Inferior parietal cortex (tissue), 1 donor: ENCODE data around the gene ERP44.
A peak's percentile ranks its signal among the peaks of the same experiment; 100 is the strongest.
"Not testable (repeated sequence)": the region's sequence is repeated elsewhere in the genome, so short reads cannot be mapped to it uniquely, and the experiment has no call there.

Experiments used
- DNase-seq: peaks from one replicate; pipeline ENCODE4 v3.0.0-alpha.2; 2016; ENCODE audit errors: extremely low spot score

ERP44 gene

DNA sequence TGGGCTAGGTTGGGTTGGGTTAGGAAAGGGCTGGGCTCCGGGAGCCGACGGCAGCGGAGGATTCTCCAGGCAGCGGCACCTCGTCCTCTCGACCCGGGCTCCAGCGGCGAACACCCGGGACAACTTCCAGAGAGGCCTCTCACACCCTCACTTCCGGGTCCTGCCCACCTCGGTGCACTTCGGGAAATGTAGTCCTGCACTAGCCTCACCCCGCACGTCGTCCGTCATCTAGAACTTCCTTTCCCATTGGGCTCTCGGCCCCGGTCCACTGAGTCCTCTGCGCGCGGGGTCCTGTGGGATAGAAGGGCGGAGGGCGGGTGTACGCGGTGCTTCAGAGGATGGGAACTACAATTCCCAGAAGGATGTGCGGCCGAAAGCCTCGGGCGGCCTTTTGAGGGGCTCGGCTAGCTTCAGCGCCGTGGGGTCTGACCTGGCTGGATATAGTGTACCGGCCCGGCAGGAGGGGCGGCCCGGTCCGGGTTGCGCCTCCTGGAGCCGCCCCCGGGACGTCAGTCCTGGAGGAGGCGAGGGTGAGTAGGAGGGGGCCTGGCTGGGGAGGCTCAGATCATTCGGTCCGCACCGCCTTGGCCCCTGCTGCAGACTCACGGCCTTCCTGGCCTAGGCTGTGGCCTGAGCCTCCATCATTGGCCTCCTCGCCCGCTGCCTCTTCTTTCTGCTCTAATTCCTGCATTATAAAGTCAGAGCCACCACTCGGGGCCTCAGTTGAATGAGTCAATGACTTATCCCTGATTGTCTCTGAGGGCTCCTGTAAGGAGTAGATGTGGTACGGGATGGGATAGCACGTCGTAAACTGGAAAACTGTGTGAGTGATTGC, at the start of gene ERP44, which contains the start of gene INVS:
TSS of gene ERP44 (minus strand) at position 114 of the 835 bp plus-strand sequence. CDS start 160 bp downstream, outside the sequence.
TSS of gene INVS (plus strand) at position 357 of the 835 bp plus-strand sequence. CDS start 5,279 bp downstream, outside the sequence.
- DNase-seq = peak; percentile 99

DNA sequence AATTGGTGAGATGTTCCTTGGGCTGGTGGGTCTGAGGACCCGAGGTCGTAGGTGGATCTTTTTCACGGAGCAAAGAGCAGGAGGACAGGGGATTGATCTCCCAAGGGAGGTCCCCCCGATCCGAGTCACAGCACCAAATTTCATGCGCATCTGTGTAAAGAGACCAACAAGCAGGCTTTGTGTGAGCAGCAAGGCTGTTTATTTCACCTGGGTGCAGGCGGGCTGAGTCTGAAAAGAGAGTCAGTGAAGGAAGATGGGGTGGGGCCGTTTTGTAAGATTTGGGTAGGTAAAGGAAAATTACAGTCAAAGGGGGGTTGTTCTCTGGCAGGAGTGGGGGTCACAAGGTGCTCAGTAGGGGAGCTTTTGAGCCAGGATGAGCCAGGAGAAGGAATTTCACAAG, 47.2 kb upstream of the ERP44 start:
- not testable (repeated sequence) for DNase-seq

DNA sequence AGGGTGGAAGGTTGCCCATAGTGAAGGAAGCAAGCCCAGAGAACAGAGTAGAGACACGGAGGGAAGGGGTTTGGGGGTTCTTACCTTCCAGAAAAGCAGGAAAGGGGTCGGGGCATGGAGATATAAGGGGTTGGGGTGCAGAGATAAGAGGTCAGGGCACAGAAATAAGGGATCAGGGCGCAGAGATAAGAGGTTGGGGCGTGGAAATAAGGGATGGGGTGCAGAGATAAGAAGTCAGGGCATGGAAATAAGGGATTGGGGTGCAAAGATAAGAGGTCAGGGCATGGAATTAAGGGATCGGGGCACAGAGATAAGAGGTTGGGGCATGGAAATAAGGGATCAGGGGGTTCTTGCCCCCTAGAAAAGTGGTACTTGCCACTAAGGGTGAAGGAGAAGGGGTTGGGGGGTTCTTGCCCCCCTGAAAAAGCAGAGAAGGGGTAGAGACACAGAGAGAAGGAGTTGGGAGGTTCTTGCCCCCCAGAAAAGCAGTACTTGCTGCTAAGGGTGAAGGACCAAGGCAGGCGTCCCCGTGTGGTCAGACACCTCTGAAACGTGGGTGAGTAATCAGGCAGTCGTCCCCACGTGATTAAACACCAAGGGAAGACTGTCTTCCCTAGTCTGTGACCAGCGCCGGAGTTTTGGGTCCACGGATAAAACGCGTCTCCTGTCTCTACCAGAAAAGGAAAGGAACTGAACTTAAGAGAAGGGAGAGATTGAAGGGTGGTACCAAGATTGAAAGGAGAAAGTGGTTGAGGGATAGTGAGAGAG, 46.6 kb upstream of the ERP44 start:
- DNase-seq = not testable (repeated sequence)

DNA sequence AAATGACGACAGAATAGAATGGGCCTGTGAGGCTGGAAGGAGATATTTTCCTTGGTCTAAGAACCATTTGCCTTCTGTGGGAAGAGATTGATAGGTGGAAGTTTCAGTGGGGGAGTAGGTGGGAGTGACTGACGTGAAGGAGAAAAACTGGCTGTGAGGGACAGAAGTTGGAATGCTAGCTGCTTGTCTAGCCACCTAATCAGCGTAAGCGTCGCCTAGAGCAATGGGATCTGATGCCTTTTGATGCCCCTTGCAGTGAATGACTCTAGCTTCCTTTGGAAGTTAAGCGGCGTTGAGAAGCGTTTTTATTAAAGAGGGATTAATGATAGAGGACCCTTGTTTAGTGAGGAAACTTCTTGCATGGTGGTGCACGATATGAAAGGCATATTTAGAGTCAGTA, 43.1 kb upstream of the ERP44 start:
- DNase-seq = not testable (repeated sequence)

DNA sequence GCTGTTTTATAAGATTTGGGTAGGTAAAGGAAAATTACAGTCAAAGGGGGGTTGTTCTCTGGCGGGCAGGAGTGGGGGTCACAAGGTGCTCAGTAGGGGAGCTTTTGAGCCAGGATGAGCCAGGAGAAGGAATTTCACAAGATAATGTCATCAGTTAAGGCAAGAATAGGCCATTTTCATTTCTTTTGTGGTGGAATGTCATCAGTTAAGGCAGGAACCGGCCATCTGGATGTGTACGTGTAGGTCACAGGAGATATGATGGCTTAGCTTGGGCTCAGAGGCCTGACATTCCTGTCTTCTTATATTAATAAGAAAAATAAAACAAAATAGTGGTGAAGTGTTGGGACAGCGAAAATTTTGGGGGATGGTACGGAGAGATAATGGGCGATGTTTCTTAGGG, 41.5 kb upstream of the ERP44 start:
- not testable (repeated sequence) for DNase-seq

DNA sequence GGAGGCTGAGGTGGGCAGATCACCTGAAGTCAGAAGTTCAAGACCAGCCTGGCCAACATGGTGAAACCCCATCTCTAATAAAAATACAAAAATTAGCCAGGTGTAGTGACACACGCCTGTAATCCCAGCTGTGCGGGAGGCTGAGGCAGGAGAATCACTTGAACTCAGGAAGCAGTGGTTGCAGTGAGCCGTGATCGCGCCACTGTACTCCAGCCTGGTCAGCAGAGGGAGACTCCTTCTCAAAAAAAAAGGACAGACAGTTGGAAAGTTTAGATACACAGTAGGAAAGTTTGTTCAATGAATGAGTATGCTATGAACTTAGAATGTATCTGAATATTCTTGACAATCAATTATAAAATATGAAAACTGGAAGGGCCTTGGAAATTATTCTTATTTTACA, 38.0 kb upstream of the ERP44 start:
- DNase-seq = not testable (repeated sequence)

DNA sequence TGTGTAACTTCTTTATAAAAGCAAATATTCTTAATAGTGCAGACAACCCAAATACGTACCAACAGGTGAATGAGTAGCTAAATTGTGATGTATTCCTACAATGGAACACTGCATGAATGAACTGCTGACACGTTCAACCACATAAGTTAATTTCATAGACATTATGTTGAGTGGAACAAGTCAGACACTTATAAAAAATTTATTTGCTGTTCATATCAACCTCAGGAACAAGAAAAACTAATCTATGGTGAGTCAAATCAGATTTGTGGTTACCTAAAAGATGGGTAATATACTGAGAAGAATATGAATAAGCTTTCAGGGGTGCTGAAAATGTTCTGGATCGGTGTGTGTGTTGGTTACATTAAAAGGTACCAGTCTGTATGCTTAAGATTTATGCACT, 35.9 kb upstream of the ERP44 start:
- DNase-seq = no peak

DNA sequence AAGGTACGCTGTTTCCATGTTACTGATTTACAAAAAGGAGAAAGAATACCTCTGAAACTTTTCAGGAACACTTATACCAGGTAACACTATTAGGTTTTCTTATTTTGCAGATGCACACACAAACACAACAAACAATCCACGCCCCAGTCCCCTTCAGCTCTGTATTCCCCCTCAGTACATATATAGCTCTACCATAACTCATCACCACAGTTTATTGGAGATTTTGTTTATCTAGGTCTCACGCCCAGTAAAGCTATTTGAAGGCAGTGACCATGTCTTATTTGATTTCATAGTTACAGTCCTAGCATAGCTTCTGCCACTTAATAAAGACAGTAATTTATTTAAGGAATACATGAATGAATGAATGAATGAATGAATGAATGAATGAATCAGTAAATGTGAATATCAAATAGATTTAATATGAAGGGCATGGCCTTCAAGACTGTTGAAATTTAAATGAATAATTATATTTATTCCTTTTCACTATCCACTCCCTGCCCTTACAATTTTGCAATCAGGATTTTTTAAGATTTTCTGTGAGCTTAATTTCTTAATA, 33.2 kb upstream of the ERP44 start:
- DNase-seq = no peak

DNA sequence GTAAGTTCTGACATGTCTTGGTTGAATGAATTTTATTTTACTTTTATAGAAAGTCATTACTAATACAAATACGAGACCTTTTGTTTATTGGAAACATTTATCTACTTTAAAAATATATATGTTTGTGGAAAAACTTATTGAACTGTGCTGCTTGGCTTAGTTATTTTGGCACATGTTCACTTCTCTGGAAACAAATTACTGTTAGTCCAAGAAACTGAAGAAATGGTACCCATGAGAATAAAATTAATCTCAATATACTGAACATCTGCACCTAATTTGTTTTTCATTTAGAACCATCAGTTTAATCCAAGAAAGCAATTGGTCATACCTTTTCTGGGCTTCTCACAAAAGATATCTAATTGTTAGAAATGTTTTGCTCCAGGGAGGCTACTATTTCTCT, 32.4 kb upstream of the ERP44 start:
- no peak for DNase-seq

DNA sequence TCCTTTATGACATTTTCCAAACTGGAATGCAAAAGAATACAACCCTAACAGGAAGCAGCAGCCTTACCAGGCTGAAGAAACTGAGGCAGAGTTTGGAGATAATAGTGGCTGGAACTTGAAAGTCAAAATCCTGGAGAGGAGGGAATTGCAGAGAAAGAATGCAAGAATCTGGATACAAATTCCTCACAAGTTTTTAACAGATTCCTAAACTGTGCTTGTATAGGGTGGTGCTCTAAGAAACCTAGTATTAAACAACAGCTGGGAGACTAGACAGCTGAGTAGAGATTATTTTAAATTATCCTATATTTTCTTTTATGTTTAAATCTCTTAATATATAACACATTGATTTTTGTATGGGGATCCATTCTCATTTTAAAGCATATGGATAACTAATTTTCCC, 31.0 kb upstream of the ERP44 start:
- no peak for DNase-seq

DNA sequence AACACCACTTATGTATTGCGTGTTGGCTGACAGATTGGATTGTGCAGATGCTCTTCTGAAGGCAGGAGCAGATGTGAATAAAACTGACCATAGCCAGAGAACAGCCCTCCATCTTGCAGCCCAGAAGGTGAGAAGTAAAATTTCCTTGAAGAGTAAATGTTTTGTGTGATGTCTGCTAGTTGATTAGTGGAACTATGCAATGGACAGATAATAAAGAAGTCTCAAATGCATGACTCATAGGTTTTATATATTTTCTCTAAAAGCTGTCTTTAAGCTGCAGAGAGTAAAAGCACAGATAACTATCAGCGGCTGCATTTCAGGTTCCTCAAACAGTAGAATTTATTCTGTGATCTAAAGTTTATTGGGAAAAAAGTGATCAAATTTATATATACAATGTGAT, 27.6 kb upstream of the ERP44 start:
- no peak for DNase-seq

DNA sequence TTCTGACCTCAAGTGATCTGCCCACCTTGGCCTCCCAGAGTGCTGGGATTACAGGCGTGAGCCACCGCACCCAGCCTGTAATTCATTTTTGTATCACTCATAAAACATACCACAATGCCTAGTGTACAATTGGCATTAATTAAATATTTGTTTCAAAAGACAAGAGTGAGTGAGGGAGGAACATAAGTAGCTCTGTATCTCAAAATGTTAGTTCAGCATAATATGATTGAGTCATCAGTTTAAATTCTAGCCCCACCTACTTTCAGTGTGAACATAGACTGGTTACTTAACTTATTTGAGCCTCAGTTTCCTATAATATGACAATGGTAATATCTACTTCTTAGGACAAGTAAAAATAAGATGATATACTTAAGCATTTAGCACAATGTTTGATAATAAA, 27.1 kb upstream of the ERP44 start:
- no peak for DNase-seq

DNA sequence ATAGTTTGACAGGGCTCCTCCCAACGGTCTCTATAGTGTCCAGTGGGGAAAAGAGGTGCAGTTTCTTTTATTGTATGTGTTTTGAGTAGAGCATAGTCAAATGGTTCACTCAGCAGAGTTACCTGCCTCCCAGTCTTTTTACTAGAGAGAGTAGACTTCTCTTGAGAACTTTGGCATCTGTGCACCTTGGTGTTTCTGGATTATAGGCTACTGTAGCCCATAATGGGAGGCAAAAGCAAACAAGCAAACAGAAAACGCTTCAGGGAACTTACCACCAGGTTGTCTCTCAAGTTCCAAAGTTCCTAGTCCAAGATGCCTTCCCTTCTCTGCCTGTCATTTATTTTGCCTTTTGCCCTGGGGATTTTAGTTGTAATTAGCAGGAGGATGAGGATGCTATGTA, 26.4 kb upstream of the ERP44 start:
- DNase-seq = no peak

DNA sequence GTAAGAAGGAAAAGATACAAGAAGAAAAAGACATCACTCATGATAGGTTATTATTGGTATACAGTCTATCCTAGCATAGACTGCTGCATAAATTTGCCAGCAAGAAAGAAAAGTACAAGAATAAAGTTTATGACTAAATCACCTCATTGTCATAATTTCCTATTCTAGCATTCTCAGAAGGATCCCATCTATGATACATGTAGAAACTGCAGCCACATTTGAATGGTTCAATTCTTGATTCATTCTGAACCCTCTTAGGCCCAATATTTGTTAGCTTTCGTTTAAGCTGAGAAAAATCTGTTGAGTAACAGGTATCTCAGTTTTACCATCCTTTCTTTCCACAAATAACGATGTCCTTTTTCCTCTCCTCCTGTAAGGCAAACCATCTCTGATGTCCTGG, 21.5 kb upstream of the ERP44 start:
- no peak for DNase-seq

DNA sequence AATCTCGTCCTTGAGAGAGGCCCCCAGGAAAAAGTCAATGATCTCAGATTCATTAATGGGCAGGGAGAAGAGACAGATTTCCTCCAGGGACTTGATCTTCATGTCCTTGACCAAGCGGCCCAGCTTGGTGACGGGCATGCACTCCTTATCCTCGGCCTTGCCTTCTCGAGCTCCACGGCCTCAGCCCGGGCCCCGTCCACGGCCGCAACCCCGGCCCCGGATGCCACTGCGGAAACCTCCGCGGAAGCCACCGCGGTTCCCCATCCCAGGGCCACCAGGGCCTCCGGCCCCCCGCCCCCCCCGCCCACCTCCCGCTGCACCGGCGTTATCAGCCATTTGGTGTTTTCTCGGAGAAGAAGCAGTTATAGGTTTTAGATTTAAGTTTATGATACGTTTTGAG, 18.5 kb upstream of the ERP44 start:
- DNase-seq = no peak

DNA sequence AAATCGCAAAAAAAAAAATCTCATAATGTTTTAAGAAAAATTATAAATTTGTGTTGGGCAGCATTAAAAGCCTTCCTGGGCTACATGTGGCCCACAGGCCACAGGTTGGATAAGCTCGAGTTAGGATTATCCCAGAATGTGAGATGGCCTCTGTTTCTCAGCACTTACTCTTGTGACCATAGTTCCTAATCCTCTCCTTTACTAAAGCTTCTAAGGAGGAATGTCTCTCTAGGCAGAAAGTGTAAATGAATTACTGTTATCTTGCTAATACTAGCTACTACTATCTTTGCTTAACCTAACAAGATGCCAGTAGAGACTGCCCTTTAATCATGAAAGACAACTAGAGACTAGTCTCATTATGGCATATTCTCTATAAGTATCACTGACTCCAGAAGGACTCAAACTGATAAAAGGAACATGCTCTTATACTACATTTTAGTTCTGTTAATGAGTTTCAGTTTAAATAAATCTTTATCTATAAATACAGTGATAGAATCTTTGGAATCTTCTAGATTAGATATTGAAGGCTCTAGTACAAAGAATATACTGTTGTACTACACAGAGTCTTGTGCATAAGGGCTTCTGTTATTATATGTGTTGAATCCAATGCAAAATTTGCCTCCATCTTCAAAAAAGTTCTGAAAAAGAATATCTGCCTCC, 14.0 kb upstream of the ERP44 start:
- DNase-seq = no peak

DNA sequence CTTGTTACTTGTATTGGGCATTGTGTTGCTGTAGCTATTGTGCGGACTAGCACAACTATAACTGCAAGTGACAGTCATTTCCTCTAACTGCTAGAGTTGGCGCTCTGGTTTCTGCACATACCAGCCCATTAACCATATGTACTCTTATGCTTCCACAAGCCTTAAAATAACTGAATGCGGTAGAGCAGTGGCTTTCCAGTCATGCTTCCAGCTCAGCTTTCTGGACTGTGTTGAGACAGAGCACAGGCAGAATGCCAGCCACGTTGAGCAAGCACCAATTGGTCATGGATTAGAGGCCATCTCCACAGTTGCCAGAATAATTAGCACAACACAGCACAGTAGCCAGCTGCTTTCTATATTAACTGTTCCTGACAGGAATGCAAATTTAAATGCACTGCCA, 12.4 kb upstream of the ERP44 start:
- DNase-seq = peak; percentile 75

DNA sequence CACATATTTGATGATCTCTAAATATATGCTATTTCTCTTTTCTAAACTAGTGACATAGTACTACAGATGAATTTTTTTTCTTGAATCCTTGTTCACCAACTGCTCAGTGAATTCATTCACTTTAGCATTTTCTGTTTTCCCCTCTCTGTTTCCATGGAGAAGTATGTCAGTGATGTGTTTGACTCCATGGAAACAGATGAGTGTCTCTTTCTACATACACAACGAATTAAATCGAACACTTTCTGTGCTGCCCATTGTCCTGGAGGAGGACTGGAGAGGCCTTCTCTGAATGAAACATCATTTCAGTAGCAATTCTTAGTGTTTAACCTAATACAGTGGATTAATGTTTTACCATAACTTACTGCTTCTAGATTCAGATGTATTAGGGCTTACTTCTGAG, 9.8 kb upstream of the ERP44 start:
- DNase-seq = no peak

DNA sequence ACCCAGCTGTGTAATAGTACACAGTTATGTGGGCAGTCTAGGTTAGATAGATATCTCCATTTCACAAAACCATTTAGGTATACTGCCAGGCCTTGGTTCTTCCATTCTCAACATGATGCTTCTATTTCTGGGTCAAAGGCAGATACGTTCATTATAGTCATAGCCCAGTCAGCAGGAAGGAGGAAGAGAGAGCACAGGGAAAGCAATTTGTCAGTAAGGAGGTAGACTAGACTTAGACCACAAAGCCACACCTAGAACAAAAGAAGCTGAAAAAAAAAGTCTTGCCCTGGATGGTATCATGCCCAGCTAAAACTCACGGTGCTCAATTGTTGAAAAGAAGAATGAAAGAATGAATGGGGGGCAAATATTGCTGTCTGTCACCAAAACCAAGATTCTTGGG, 7.8 kb upstream of the ERP44 start:
- DNase-seq = no peak

DNA sequence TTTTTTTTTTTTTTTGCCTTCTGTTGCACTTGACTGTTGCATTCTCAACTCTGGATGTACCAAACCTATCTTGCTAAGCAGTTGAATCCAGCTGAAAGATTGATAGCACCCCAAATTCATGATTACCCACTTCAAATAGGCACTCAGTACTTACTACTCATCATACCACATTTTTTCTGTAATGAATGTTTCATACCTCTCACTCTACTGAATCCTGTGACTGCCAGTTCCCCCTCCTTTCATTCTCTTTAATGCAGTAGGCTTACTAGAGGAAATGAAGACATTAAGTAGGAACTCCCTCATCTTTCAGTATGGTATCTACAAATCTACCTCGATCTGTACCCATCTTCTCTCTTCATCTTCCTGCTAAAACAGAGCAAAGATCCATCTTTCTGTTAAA, 7.1 kb upstream of the ERP44 start:
- DNase-seq = no peak

DNA sequence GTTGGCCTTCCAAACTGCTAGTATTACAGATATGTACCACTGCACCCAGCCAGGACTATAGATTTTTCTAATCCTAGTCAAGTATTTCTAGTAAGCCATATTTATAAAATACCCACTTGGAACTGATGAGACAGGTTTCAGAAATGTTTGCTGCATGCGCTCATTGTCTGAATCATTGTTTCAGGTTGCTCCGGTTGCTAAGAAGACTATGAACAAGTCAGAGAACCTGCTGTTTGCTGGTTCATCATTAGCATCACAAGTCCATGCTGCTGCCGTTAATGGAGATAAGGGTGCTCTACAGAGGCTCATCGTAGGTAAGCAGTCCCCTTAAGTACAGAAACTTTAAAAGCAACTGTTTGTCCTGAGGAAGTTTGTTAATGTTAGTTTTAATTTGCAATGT, 5.5 kb upstream of the ERP44 start:
- no peak for DNase-seq

DNA sequence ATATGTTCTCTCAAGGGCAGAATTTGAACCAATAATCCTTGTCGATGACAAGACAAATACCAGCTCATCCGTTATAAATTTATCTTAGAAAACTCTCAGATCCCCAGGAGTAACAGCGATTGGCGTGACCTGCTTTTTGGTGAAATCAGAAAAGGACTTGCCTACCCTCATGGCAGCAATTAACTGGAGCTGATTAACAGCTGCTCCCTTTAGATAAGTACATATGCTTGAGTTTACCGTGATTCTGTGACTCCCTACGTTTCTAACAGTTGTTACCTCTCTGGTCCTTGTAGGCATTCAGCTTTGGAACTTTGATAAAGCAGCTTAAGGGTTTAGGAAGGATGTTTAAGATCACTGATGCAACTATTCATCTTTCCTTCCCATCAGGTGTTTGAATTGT, 2.8 kb upstream of the ERP44 start:
- DNase-seq = no peak
